GM18858 (cell line): ENCODE data around the gene PRPF6.
A peak's percentile ranks its signal among the peaks of the same experiment; 100 is the strongest.

Experiments used
- ATAC-seq: cut with Tn5 transposase; IDR thresholded peaks from one replicate; pipeline ENCODE4 v1.9.1; 2021; ENCODE audit not compliant: unreplicated experiment

Gene PRPF6

GRCh38 chr20:64074963-64075362 lies 94.0 kb downstream of the PRPF6 start:
- ATAC-seq: no peak

GRCh38 chr20:64075556-64075955 lies 94.6 kb downstream of the PRPF6 start:
- ATAC-seq: no peak

- no peak for ATAC-seq
Measured at GRCh38 chr20:64076061-64076997, 95.4 kb downstream of the PRPF6 start.

- ATAC-seq: no peak
Measured at GRCh38 chr20:64077094-64077493, 96.2 kb downstream of the PRPF6 start.

GRCh38 chr20:64077541-64077875 lies 96.6 kb downstream of the PRPF6 start:
- ATAC-seq: no peak

- ATAC-seq: no peak
Measured at GRCh38 chr20:64077876-64078551, 97.1 kb downstream of the PRPF6 start.

- ATAC-seq: no peak
Measured at GRCh38 chr20:64078934-64079272, 98.0 kb downstream of the PRPF6 start.

- ATAC-seq: peak; percentile 29
Measured at GRCh38 chr20:64079273-64080012, 98.5 kb downstream of the PRPF6 start, which contains the start of gene RGS19. RGS19 (minus strand) TSS chr20:64079518; CDS start chr20:64076886, 2,632 bp downstream.

- ATAC-seq: no peak
Measured at GRCh38 chr20:64080013-64080812, 99.3 kb downstream of the PRPF6 start, which contains the start of gene OPRL1. OPRL1 (plus strand) TSS chr20:64080082; CDS start chr20:64092721, 12,639 bp downstream.

GRCh38 chr20:64080813-64081623 lies 100.1 kb downstream of the PRPF6 start:
- ATAC-seq: no peak

GRCh38 chr20:64081624-64081964 lies 100.7 kb downstream of the PRPF6 start:
- no peak for ATAC-seq

- ATAC-seq: no peak
Measured at GRCh38 chr20:64082126-64082731, 101.3 kb downstream of the PRPF6 start.
